GM18858 (cell line): ENCODE measurements around the gene ISLR2.

Source experiments
- ATAC-seq: cut with Tn5 transposase; IDR thresholded peaks from one replicate; pipeline ENCODE4 v1.9.1; 2021; ENCODE audit not compliant: unreplicated experiment

The ISLR2 gene

DNA sequence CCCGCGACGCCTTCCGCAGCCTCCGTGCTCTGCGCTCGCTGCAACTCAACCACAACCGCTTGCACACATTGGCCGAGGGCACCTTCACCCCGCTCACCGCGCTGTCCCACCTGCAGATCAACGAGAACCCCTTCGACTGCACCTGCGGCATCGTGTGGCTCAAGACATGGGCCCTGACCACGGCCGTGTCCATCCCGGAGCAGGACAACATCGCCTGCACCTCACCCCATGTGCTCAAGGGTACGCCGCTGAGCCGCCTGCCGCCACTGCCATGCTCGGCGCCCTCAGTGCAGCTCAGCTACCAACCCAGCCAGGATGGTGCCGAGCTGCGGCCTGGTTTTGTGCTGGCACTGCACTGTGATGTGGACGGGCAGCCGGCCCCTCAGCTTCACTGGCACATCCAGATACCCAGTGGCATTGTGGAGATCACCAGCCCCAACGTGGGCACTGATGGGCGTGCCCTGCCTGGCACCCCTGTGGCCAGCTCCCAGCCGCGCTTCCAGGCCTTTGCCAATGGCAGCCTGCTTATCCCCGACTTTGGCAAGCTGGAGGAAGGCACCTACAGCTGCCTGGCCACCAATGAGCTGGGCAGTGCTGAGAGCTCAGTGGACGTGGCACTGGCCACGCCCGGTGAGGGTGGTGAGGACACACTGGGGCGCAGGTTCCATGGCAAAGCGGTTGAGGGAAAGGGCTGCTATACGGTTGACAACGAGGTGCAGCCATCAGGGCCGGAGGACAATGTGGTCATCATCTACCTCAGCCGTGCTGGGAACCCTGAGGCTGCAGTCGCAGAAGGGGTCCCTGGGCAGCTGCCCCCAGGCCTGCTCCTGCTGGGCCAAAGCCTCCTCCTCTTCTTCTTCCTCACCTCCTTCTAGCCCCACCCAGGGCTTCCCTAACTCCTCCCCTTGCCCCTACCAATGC lies 45.1 kb downstream of the ISLR2 start:
- no peak for ATAC-seq

DNA sequence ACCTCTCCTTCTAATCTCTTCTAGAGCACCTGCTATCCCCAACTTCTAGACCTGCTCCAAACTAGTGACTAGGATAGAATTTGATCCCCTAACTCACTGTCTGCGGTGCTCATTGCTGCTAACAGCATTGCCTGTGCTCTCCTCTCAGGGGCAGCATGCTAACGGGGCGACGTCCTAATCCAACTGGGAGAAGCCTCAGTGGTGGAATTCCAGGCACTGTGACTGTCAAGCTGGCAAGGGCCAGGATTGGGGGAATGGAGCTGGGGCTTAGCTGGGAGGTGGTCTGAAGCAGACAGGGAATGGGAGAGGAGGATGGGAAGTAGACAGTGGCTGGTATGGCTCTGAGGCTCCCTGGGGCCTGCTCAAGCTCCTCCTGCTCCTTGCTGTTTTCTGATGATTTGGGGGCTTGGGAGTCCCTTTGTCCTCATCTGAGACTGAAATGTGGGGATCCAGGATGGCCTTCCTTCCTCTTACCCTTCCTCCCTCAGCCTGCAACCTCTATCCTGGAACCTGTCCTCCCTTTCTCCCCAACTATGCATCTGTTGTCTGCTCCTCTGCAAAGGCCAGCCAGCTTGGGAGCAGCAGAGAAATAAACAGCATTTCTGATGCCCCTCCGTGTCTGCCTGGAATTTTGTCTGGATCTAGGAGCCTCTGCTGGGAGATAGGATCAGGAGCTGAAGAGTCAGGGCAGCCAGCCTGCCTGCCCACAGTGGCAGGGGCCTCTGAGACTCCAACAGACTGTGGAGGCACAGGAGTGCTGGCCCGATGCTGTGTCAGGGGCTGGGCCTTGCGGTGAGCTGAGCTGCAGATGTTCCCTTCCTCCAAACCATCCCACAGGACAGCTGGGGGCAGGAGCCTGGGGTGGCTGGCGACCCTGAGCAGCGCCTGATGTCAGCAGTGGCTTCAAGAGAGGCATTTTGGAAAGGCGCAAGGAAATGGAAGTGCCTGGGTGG lies 46.2 kb downstream of the ISLR2 start:
- ATAC-seq, result no peak

DNA sequence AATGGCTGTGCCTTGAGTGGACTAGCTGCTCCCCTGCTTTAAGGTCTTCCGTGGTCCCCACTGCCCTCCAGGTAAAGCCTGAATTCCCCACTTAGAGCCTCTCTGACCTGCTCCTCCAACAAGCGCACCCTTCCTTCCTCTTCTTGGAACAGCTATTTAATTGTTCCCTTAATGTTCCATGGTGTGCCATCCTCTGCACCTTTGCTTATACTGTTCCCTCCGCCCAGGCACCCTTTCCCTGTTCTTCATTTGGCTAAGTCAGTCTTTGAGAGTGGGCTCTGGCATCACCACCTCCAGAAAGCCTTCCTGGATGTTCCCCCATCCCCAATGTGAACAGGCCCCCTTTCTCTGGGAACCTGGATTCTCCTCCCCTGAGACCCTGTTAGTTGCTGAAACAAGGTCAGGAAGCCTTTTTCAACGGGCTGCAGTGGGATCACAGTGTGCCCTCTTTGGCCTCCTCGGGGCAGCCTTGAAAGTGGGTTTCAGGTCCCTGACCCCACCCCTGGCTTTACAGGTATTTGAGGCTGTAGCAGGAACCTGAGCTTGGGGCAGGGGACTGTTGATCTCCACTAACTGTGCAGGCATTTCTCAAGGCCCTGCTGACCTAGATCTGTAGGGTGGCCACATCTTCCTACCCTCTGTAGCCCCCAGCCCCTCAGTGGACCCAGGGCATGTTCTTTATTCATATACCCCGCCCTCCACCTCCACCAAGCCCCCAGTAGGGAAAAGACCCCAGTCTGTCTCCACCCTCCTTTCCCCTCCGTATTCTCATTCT lies 48.1 kb downstream of the ISLR2 start:
- no peak for ATAC-seq

DNA sequence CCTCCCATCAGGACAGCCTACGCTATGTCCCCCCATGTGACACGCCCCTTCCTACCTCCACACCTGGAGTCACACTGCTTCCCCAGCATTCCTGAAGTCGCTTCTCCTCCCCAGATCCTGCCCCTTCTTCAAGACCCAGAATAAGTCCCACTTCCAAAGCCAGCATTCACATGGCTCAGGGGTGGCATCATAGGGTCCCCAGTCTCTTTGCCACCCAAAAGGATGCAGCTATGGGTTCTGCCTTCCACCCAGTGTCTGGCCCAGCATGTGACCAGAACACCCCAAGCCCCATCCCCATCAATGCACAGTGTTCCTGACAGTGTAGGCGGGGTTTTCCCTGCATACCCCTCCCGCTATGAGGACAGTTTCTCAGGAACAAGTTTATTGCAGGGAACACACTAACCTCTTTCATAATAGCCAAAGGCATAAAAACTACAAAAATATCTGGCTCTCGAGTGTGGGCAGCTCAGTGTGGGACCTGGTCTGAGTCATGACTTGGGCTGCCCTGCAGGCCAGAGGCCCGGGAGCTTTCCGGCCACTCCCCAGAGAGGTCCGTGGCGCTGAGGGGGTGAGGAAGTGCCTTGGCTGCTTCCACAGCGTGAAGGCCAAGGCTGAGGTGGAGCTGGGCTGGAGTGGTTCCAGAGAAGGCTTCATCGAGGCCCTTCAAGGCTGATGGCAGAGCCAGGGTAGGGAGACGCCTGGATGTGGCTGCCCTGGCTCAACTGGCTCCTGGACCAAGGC lies 48.9 kb downstream of the ISLR2 start:
- ATAC-seq, result no peak

DNA sequence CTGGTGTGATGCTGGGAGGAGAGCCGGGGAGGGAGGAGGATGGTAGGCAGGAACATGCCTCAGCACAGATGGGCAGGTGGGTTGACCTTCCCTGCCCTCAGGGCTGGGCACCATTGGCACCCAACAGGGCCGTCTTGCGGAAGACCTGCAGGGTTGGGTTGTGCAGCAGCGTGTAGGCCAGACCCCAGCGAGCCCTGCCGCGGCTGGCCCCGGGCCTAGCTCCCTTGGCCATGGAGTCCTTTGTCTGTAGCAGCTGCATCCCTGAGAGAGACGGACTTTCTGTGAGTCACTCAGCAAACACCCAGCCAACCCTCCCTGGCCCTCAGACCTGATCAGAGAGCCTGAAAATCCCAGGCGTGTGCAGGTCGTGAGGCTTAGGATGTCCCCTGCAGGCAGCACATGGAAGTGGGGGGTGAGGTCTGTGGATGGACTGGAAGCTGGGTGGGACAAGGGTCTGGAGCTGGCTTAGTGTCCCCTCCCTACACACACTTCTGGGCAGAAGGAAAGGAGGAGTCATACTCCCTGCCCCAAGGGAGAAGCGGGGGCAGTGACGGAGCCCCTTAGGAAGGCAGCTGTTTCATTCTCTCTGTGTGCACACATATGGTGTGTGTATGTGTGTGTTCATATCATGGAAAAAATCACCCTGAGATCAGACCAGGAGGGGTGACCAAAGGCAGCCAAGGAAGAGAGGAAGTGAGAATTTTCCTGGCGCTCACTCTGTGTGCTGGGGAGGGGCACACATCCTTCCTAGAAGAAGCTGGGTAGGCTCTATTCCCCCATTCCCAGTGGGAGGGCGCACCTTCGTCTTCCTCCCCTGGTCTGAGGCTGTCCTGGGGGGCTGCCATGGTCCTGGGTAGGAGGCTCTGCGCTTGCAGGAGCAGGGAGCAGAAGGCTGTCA lies 49.8 kb downstream of the ISLR2 start:
- no peak for ATAC-seq

DNA sequence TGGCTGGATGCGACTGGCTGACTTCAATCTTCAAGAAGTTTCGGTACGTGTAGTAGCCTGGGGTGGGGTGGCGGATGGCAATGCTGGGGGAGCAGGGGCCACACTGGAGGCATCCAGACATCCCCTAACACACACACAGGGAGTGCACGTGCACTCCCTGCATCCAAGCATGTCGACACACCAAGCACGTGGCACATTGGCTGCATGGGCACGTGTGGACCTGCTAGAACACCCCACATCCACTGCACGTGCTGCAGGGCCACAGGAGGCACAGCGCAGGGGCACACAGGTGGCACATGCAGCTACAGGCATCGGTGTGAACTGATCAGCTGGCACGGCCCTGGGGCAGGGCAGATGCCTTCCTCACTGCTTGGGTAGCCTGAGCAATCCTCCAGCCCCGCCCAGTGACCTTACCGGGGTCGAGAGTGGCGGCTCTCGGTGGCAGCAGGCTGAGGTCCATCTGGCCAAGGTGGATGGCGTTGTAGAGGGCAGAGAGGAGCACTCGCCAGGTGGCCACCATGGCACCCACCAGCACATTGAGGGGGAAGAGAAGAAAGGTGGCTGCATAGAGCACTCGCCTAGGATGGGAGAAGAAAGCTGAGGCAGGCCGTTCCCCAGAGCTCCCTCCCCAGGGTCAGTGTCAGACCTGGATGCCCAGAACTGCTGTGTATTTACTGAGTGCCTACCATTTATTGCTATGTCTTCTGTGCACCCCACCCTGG lies 50.7 kb downstream of the ISLR2 start:
- ATAC-seq, result no peak

DNA sequence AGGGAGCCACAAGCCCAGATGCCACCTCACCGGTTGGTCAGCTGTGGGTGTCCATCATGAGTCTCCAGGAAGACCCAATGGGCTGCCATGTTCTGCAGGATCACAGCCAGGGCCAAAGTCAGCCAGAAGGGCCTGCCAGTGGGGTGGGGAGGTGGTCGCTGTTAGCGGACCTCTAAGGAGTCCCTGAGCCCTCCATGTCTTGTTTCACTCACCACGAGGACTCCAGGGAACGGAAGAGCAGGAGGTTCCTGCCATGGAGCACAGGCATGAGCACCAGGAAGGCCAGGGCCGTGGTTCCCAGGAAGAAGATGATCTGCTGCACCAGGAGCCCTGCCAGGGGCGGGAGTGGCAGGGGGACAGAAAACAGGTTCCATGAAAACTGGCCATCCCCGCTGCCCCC lies 51.7 kb downstream of the ISLR2 start:
- ATAC-seq, result no peak

DNA sequence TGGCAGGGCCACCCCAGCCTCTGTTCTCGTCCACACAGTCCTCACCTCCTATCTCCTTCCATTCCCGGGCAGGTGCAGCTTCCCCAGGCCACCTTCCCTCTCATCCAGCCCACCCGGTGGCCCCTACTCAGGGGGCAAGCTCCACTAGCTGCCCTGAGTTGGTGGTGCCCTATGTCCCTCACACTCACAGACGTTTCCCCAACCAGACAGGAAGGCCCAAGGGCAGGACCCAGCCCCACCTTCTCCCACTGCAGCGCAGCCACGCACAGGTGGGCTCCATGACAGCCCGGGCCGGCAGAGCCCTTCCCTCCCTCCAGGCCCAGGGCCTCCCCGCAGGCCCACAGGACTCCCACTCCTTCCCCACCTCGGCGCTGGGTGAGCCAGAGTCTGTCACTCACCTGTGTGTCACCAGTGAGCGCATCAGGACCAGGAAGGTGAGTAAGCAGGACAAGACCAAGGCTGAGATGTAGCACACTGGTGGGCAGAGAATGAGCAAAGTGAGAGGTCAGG lies 54.3 kb downstream of the ISLR2 start:
- ATAC-seq, result no peak

DNA sequence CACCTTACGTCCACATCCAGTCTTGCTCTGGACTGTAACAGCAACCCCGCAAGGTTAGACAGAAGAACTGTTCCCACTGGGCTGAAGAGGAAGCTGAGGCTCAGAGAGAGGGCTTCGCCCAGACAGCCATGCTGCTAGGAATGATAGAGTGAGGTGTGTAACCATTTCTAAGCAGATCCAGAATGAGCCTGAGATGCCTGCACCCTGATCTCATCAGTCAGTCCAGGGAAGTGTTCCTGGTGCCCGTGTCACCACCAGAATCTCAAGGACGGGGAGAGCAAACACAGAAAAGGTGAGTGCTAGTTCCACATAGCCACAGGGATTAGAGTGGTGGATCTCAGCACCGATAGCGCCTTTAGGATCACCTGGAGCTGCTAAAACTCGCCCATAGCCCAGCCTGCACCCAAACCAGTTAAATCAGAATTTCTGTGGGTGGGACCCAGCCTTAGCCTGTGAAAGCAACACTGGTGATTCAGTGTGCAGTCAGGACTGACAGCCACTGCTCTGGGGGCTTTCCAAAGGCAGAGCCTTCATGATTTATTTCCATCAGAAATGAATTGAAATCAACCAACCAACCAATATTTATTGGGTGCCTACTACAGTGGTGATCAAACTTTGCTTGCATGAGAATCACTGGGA lies 55.4 kb downstream of the ISLR2 start:
- no peak for ATAC-seq
